GM19238 (cell line): ENCODE results near the gene AFF4.
A peak's percentile ranks its signal among the peaks of the same experiment; 100 is the strongest.
"Not testable (repeated sequence)": the region's sequence is repeated elsewhere in the genome, so short reads cannot be mapped to it uniquely, and the experiment has no call there.

ENCODE experiments used
- DNase-seq: peaks from one replicate; pipeline ENCODE4 v3.0.0; 2011; ENCODE audit warnings: low spot score; ENCODE audit not compliant: insufficient read length

Gene AFF4

GRCh38 chr5:132963171-132964104 lies at the start of gene AFF4:
TSS of gene AFF4 (minus strand) at chr5:132963634. CDS start at chr5:132937189, 26,445 bp downstream.
- DNase-seq, result peak; percentile 89

- not testable (repeated sequence) for DNase-seq
Observed at GRCh38 chr5:133008455-133008854, 45.0 kb upstream of the AFF4 start.

DNA sequence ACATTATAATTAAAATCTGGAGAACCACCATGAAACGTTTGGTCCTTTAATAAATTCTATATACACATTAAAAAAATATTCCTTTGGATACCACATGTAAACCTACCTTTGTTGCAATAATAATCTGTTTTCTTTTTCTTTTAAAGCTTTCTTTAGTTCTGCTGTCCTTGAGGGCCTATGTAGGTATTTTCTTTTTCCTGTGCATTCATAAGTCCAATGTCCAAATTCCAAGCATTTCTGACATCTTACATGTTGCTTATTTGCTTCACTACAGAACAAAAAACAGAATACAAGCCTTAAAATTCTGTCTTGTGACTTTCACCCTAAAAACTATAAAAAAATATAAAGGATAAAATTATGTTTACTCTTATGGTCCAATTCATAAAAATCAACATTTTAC lies 43.2 kb upstream of the AFF4 start:
- no peak for DNase-seq

DNA sequence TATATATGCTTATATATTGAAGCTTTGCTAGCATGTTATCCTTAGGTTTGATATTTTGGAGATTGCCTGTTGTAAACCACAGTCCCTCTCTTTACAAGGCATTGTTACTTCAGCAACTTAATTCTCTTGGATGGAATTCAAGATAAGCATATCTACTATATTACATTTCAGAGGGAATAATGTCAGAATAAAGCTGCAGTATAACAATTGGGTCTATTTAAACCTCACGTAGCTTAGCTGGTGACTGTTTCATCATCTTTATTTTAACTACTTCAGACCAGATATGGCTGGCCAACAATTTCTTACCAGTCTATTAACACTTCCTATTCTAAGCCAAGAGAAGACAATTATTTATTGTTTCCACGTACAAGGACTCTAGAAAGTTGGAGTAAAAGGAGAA lies 35.8 kb upstream of the AFF4 start:
- DNase-seq, result no peak

GRCh38 chr5:132998556-132998955 lies 35.1 kb upstream of the AFF4 start:
- no peak for DNase-seq

DNA sequence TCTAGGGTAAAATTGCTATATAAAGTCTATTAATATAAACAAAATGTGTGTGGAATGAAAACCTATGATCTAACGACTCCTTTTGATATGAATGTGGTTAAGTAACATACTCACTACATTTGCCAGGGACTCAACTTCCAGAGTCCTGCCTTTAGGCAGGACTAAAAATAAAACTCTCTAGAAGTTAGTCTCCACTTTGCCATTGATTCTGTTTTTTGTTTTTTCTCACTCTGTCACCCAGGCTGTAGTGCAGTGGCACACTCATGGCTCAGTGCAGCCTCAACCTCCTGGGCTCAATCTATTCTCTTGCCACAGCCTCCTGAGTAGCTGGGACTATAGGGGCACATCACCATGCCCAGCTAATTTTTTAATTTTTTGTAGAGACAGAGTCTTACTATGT lies 32.9 kb upstream of the AFF4 start:
- no peak for DNase-seq

DNA sequence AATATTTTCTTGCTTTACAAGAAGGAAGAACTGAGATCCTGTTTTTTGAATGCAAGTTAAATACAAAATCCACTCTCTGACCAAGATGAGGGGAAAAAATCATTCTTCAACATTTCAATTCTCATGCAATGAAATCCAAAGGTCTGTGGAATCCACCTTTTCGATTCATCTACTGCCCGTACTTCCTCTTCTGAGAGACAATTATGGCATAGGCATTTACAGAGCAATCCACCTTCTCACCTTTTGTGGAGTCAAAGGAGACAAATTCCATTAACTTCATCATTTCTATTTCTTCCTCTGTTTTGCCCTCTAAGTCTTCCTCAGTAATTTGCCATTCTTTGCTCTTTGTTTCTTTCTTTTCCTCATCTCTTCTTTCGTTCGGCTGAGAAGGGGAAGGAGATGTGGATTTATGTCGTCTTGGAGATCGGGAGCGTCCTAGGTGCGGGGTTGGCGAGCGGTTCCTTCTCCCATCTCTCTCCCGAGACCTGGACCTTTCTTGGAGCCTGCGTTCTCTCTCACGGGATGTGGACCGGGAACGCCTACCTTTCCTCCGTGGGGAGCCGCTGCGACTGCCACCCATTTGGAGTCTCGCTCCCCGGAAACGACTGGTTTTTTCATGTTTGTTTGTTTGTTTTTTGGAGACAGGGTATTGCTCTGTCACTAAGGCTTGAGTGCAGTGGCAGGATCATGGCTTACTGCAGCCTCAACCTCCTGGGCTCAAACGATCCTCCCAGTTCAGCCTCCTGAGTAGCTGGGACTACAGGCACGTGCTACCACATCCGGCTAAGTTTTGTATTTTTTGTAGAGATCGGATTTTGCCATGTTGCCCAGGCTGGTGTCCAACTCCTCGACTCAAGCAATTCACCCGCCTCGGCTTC lies 24.3 kb upstream of the AFF4 start:
- DNase-seq, result no peak

DNA sequence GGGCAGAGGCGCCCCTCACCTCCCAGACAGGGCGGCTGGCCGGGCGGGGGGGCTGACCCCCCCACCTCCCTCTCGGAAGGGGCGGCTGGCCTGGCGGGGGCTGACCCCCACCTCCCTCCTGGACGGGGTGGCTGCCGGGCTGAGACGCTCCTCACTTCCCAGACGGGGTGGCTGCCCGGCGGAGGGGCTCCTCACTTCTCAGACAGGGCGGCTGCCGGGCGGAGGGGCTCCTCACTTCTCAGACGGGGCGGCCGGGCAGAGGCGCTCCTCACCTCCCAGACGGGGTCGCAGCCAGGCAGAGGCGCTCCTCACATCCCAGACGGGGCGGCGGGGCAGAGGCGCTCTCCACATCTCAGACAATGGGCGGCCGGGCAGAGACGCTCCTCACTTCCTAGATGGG lies 19.5 kb upstream of the AFF4 start:
- not testable (repeated sequence) for DNase-seq

GRCh38 chr5:132981288-132981687 lies 17.9 kb upstream of the AFF4 start:
- no peak for DNase-seq

DNA sequence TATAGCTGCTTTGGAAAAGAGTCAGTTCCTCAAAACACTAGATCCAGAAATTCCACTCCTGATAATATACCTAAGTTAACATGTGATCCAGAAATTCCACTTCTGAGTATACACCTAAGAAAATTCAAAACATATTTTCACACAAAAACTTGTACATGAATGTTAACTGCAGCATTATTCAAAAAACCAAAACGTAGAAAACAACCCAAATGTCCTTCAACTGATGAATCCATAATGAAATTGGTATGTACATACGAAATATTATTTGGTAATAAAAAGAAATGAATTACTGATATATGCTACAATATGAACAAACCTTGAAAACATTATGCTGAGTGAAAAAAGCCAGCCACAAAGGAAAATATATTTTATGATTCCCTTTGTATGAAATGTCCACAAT lies 16.5 kb upstream of the AFF4 start:
- DNase-seq, result no peak

- no peak for DNase-seq
Observed at GRCh38 chr5:132979367-132979940, 16.0 kb upstream of the AFF4 start.

GRCh38 chr5:132976852-132977251 lies 13.4 kb upstream of the AFF4 start:
- DNase-seq, result no peak

DNA sequence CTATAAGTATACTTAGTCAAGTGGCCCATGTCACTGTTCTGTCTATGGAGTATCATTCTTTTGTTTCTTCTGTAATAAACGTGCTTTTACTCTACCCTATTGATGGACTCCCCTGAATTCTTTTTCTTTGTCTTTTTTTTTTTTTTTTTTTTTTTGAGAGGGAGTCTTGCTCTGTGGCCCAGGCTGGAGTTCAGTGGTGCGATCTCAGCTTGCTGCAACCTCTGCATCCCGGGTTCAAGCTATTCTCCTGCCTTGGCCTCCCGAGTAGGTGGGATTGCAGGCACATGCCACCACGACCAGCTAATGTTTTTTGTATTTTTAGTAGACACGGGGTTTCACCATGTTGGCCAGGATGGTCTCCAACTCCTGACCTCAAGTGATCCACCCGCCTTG lies 9.0 kb upstream of the AFF4 start:
- not testable (repeated sequence) for DNase-seq

DNA sequence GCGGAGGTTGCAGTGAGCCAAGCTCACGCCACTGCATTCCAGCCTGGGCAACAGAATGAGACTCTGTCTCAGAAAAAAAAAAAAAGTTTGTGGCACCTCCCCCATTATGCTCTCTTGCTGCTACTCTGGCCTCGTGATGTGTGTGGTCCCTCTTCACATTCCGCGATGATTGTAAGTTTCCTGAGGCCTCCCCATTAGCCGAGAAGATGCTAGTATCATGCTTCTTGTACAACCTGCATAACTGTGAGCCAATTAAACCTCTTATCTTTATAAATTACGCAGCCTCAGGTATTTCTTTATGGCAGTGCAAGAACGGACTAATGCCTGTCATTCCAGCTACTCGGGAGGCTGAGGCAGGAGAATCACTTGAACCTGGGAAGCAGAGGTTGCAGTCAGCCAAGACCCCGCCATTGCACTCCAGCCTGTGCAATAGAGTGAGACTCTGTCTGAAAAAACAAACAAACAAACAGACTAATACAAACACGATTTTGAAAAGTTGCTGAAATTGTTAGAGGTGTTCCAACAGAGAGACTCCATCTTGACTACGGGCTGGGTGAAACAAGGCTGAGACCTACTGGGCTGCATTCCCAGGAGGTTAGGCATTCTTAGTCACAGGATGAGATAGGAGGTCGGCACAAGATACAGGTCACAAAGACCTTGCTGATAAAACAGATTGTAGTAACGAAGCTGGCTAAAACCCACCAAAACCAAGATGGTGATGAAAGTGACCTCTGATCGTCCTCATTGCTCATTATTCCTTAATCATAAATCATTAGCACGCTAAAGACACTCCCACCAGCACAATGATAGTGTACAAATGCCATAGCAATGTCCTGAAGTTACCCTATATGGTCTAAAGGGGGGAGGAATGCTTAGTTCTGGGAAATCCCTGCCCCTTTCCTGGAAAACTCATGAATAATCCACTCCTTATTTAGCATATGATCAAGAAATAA lies 8.3 kb upstream of the AFF4 start:
- no peak for DNase-seq

GRCh38 chr5:132965120-132965519 lies 1.7 kb upstream of the AFF4 start:
- DNase-seq, result no peak

DNA sequence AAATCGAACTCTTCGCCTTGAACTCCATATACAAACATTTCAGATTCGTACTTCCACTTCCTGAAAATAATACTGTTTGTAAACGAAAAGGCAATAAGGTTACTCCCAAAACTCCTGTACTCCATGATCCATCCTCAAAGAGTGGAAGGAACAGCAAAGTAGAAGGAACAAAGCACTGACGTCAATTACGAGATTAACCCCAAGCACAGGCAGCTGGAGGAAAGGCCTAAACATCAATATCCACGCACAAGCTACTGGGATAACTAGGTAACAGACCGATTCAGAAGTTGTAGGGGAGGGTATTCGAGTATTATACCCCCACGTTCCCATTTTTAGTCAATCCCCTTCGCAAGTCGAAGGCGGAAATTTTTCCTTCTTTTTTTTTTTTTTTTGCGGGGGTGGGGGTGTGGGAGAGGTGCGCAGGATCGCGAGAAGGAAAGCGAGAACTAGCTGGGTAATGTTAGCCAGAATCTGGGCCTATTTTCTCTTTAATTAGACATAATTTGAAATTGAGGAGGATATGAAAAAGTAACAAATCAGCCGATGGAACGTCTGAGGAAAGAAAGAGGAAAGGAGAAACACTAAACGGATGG lies 909 bp downstream of the AFF4 start:
- no peak for DNase-seq

DNA sequence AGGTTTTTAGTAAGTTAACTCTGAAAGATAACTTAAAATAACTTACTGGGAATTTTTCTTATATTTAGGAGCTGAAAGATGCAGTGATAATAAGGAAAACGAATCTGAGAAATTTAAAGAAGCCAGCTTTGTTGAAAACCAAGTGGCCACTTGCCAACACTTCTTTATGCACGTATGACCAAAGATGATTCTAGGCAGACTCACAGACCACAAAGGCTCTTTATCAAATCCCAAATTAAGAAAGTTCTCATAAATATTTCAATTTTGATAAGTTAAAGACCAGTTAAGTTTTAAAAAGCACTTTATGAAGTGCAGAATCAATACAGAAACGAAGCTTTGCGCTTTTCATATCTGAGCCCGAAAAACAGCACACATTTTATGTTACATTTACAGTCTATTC lies 1.5 kb downstream of the AFF4 start:
- no peak for DNase-seq

DNA sequence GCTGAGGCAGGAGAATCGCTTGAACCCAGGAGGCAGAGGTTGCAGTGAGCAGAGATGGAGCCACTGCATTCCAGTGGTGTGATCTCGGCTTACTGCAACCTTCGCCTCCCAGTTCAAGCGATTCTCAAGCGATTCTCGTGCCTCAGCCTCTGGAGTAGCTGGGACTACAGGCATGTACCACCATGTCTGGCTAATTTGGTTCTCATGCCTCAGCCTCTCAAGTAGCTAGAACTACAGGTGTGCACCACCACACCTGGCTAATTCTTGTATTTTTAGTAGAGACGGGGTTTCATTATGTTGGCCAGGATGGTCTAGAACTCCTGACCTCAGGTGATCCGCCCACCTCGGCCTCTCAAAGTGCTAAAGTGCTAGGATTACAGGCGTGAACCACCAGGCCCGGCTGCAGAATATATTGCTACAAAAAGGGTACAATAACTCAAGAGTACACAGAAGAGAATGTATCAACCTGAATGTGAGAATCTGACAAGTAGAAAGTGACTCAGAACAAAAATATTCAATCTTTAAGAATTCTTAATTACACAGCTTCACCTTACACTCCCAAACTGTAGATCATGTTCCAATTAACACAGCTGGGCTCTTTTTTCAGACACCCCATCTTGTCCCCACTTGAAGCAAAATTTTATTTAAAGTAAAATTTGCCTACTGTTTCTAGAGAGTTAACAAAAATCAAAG lies 2.2 kb downstream of the AFF4 start:
- not testable (repeated sequence) for DNase-seq

DNA sequence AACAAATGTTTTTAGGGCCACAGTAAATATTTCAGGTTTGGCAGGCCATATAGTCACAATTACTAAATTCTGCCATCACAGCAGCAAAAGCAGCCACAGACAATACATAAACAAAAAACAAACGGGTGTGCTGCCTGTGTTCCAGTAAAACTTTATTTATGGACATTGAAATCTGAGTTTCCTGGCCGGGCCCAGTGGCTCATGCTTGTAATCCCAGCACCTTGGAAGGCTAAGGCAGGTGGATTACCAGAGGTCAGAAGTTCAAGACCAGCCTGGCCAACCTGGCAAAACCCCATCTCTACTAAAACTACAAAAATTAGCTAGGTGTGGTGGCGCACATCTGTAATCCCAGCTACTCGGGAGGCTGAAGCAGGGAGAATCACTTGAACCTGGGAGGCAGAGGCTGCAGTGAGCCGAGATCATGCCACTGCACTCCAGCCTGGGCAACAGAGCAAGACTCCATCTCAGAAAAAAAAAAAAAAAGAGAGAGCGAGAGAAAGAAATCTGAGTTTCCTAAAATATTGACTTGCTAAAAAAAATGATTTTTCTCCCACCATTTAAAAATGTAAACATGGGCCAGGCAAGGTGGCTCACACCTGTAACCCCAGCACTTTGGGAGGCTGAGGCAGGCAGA lies 7.2 kb downstream of the AFF4 start:
- not testable (repeated sequence) for DNase-seq
